Measurements from ENCODE around the gene TVP23B.
"Not testable (repeated sequence)": the region's sequence is repeated elsewhere in the genome, so short reads cannot be mapped to it uniquely, and the experiment has no call there.

GRCh38 chr17:18803458-18804245, 22.7 kb downstream of the TVP23B start:
- not testable (repeated sequence) for TF ChIP-seq POLR2A (IDR thresholded peaks at IDR 0.05); CTCF (IDR thresholded peaks at IDR 0.05 in 4 of 5, conservative IDR thresholded peaks at IDR 0.05 in 1 of 5)
